Loucy (cell line): ENCODE measurements around the gene KCNK13.
"Not testable (repeated sequence)": the region's sequence is repeated elsewhere in the genome, so short reads cannot be mapped to it uniquely, and the experiment has no call there.

Experiments used
- H2AFZ ChIP-seq: fragments of 200-600 bp; sonication (generic); 2 replicates; pipeline ENCODE4 v1.6.0; 2016; ENCODE audit warnings: antibody characterized with exemption, mild to moderate bottlenecking, low read length, moderate library complexity
- H3F3A ChIP-seq: fragments of 200-600 bp; 2 replicates; pipeline ENCODE4 v1.6.0; 2016; ENCODE audit warnings: antibody characterized with exemption, low read depth, mild to moderate bottlenecking
- H3K27me3 ChIP-seq: fragments of 200-600 bp; sonication (generic); 2 replicates; pipeline ENCODE4 v1.6.1; 2014; ENCODE audit warnings: low read length, mild to moderate bottlenecking; ENCODE audit not compliant: insufficient read depth, poor library complexity, severe bottlenecking
- H3K36me3 ChIP-seq: fragments of 200-600 bp; sonication (generic); 2 replicates; pipeline ENCODE4 v1.6.1; 2016; ENCODE audit warnings: low read length; ENCODE audit not compliant: insufficient read depth
- H3K4me1 ChIP-seq: fragments of 200-600 bp; sonication (generic); 2 replicates; pipeline ENCODE4 v1.5.1; 2014; ENCODE audit warnings: low read length, mild to moderate bottlenecking; ENCODE audit not compliant: insufficient read depth, poor library complexity, severe bottlenecking
- H3K4me2 ChIP-seq: fragments of 200-600 bp; sonication (generic); 2 replicates; pipeline ENCODE4 v1.6.0; 2014; ENCODE audit warnings: antibody characterized with exemption, low read length, low read depth, mild to moderate bottlenecking; ENCODE audit not compliant: poor library complexity, severe bottlenecking
- H3K4me3 ChIP-seq: fragments of 200-600 bp; sonication (generic); 2 replicates; pipeline ENCODE4 v1.5.1; 2014; ENCODE audit warnings: low read length, mild to moderate bottlenecking, mixed read lengths; ENCODE audit not compliant: poor library complexity, severe bottlenecking
- H3K79me2 ChIP-seq: fragments of 200-600 bp; sonication (generic); 2 replicates; pipeline ENCODE4 v1.6.1; 2014; ENCODE audit warnings: low read length; ENCODE audit not compliant: insufficient read depth
- H3K9ac ChIP-seq: fragments of 200-600 bp; sonication (generic); 2 replicates; pipeline ENCODE4 v1.6.0; 2014; ENCODE audit warnings: mild to moderate bottlenecking, low read depth, low read length, moderate library complexity; ENCODE audit not compliant: poor library complexity, severe bottlenecking
- H3K9me2 ChIP-seq: fragments of 200-600 bp; sonication (generic); replicated peaks from 2 replicates; pipeline ENCODE4 v1.6.1; 2016; ENCODE audit warnings: low read depth, low read length, mixed read lengths
- H3K9me3 ChIP-seq: fragments of 200-600 bp; sonication (generic); 2 replicates; pipeline ENCODE4 v1.6.1; 2014; ENCODE audit warnings: mild to moderate bottlenecking, antibody characterized with exemption, low read length, low read depth; ENCODE audit not compliant: insufficient read depth
- H4K20me1 ChIP-seq: fragments of 200-600 bp; sonication (generic); 2 replicates; pipeline ENCODE4 v1.6.0; 2014; ENCODE audit warnings: antibody characterized with exemption, low read length, mild to moderate bottlenecking; ENCODE audit not compliant: insufficient read depth, poor library complexity, severe bottlenecking
- CTCF ChIP-seq: fragments of 200-600 bp; sonication (generic); conservative IDR thresholded peaks from 2 replicates; pipeline ENCODE4 v1.5.1; 2014; ENCODE audit warnings: mild to moderate bottlenecking, antibody characterized with exemption, low read length
- EZH2phosphoT487 ChIP-seq: fragments of 200-600 bp; IDR thresholded peaks from 2 replicates; pipeline ENCODE4 v1.6.1; 2018; ENCODE audit warnings: antibody characterized with exemption, mild to moderate bottlenecking, moderate library complexity, borderline replicate concordance

The KCNK13 gene

GRCh38 chr14:90023176-90023896, 38.5 kb upstream of the KCNK13 start:
- Histone ChIP-seq H3F3A (no peaks in the 10 kb centered on the region), H2AFZ (no peak overlapping the region), H3K4me2 (no peak overlapping the region), H3K4me1 (no peaks in the 10 kb centered on the region), H3K36me3 (peaks cover 51% of the 10 kb centered on the region; the same call in 1 of the 2 replicates), H4K20me1 (no peaks in the 10 kb centered on the region), H3K9me3 (no peaks in the 10 kb centered on the region), H3K9ac (no peak overlapping the region), H3K4me3 (no peak overlapping the region), H3K9me2 (no peaks in the 10 kb centered on the region), H3K27me3 (no peaks in the 10 kb centered on the region), H3K79me2 (no peaks in the 10 kb centered on the region)
- no peak for TF ChIP-seq CTCF
- no peak for TF ChIP-seq EZH2phosphoT487

GRCh38 chr14:90024910-90025309, 36.9 kb upstream of the KCNK13 start:
- no peaks in the 10 kb centered on the region for H3K9me3 ChIP-seq
- no peak overlapping the region for H3K4me3 ChIP-seq
- H3K4me2 ChIP-seq = no peak overlapping the region
- no peak overlapping the region for H3K9ac ChIP-seq
- no peaks in the 10 kb centered on the region for H3K79me2 ChIP-seq
- TF ChIP-seq CTCF (no peak), EZH2phosphoT487 (no peak)
- no peaks in the 10 kb centered on the region for H3K27me3 ChIP-seq
- no peaks in the 10 kb centered on the region for H3F3A ChIP-seq
- no peaks in the 10 kb centered on the region for H3K4me1 ChIP-seq
- H2AFZ ChIP-seq = no peak overlapping the region
- no peaks in the 10 kb centered on the region for H3K9me2 ChIP-seq
- H4K20me1 ChIP-seq = no peaks in the 10 kb centered on the region
- H3K36me3 ChIP-seq = peaks cover 42% of the 10 kb centered on the region; the same call in 1 of the 2 replicates

GRCh38 chr14:90026608-90027007, 35.2 kb upstream of the KCNK13 start:
- not testable (repeated sequence) for H3K27me3 ChIP-seq, H4K20me1 ChIP-seq, H3K4me2 ChIP-seq, H3K9ac ChIP-seq, H3K9me3 ChIP-seq, H3K9me2 ChIP-seq, H2AFZ ChIP-seq, H3F3A ChIP-seq, H3K4me1 ChIP-seq, H3K4me3 ChIP-seq, H3K79me2 ChIP-seq
- H3K36me3 ChIP-seq = peaks cover 32% of the 10 kb centered on the region; the same call in 1 of the 2 replicates

GRCh38 chr14:90027842-90028241, 34.0 kb upstream of the KCNK13 start:
- Histone ChIP-seq H3K4me1 (no peaks in the 10 kb centered on the region), H3K36me3 (peaks cover 32% of the 10 kb centered on the region; the same call in 1 of the 2 replicates)

More at GRCh38 chr14:90027842-90028241, 34.0 kb upstream of the KCNK13 start:
- H3K9ac ChIP-seq = no peak overlapping the region
- H3K79me2 ChIP-seq = no peaks in the 10 kb centered on the region
- H3K4me3 ChIP-seq = no peak overlapping the region
- H4K20me1 ChIP-seq = no peaks in the 10 kb centered on the region
- H2AFZ ChIP-seq = no peak overlapping the region
- TF ChIP-seq EZH2phosphoT487 = no peak
- TF ChIP-seq CTCF = no peak
- no peaks in the 10 kb centered on the region for H3F3A ChIP-seq
- no peaks in the 10 kb centered on the region for H3K27me3 ChIP-seq
- H3K4me2 ChIP-seq = no peak overlapping the region
- no peaks in the 10 kb centered on the region for H3K9me3 ChIP-seq
- no peaks in the 10 kb centered on the region for H3K9me2 ChIP-seq
